Measurements from ENCODE around the gene SGSM2.

The SGSM2 gene

GRCh38 chr17:2351269-2351668, 14.0 kb downstream of the SGSM2 start:
- Histone ChIP-seq H3K4me1 (ENCODE audit: control insufficient read depth, low read length) (peaks cover 10% of the 10 kb centered on the region), H3K4me3 (ENCODE audit: low read length) (no peak overlapping the region), H3K79me2 (ENCODE audit: control insufficient read depth, low read length) (no peaks in the 10 kb centered on the region), H3K4me2 (ENCODE audit: low read length) (no peak overlapping the region), H3K27ac (ENCODE audit: low read depth, low read length) (no peak overlapping the region), H3F3A (ENCODE audit: control insufficient read depth, insufficient read depth) (peaks cover 8% of the 10 kb centered on the region; the same call in 1 of the 2 replicates), H3K9me2 (replicated peaks; ENCODE audit: control insufficient read depth, low read length) (no peaks in the 10 kb centered on the region), H3K36me3 (ENCODE audit: control insufficient read depth, low read length) (no peaks in the 10 kb centered on the region), H3K27me3 (ENCODE audit: control insufficient read depth, low read length) (no peaks in the 10 kb centered on the region), H4K20me1 (ENCODE audit: control insufficient read depth, insufficient read depth, low read depth, low read length) (no peaks in the 10 kb centered on the region), H3K9me3 (ENCODE audit: control insufficient read depth, insufficient read depth, low read length) (no peaks in the 10 kb centered on the region)
- TF ChIP-seq EZH2phosphoT487 (IDR thresholded peaks at IDR 0.05; ENCODE audit: borderline replicate concordance, low read length): no peak
- no peak for TF ChIP-seq CTCF (IDR thresholded peaks at IDR 0.05; ENCODE audit: low read depth, low read length, poor library complexity, severe bottlenecking)

- no peaks in the 10 kb centered on the region for H3K9me2 ChIP-seq (replicated peaks; ENCODE audit: control insufficient read depth, low read length)
- H3K4me3 ChIP-seq (ENCODE audit: low read length): no peak overlapping the region
- H3K79me2 ChIP-seq (ENCODE audit: control insufficient read depth, low read length): no peaks in the 10 kb centered on the region
- peaks cover 10% of the 10 kb centered on the region for H3K4me1 ChIP-seq (ENCODE audit: control insufficient read depth, low read length)
- H4K20me1 ChIP-seq (ENCODE audit: control insufficient read depth, insufficient read depth, low read depth, low read length): no peaks in the 10 kb centered on the region
- no peaks in the 10 kb centered on the region for H3K9me3 ChIP-seq (ENCODE audit: control insufficient read depth, insufficient read depth, low read length)
- H3K4me2 ChIP-seq (ENCODE audit: low read length): no peak overlapping the region
- no peaks in the 10 kb centered on the region for H3K36me3 ChIP-seq (ENCODE audit: control insufficient read depth, low read length)
- TF ChIP-seq CTCF (IDR thresholded peaks at IDR 0.05; ENCODE audit: low read depth, low read length, poor library complexity, severe bottlenecking) (no peak), EZH2phosphoT487 (IDR thresholded peaks at IDR 0.05; ENCODE audit: borderline replicate concordance, low read length) (no peak)
- H3K27me3 ChIP-seq (ENCODE audit: control insufficient read depth, low read length): no peaks in the 10 kb centered on the region
- H3K27ac ChIP-seq (ENCODE audit: low read depth, low read length): no peak overlapping the region
- H3F3A ChIP-seq (ENCODE audit: control insufficient read depth, insufficient read depth): peaks cover 8% of the 10 kb centered on the region; the same call in 1 of the 2 replicates
Measured at GRCh38 chr17:2354311-2354710, 17.0 kb downstream of the SGSM2 start.

GRCh38 chr17:2357237-2357636, 19.9 kb downstream of the SGSM2 start:
- Histone ChIP-seq H3K9me3 (ENCODE audit: control insufficient read depth, insufficient read depth, low read length) (no peaks in the 10 kb centered on the region), H3K4me1 (ENCODE audit: control insufficient read depth, low read length) (peaks cover 10% of the 10 kb centered on the region), H4K20me1 (ENCODE audit: control insufficient read depth, insufficient read depth, low read depth, low read length) (no peaks in the 10 kb centered on the region), H3K4me3 (ENCODE audit: low read length) (no peak overlapping the region), H3K27ac (ENCODE audit: low read depth, low read length) (no peak overlapping the region), H3K36me3 (ENCODE audit: control insufficient read depth, low read length) (no peaks in the 10 kb centered on the region), H3F3A (ENCODE audit: control insufficient read depth, insufficient read depth) (peaks cover 8% of the 10 kb centered on the region; the same call in 1 of the 2 replicates), H3K27me3 (ENCODE audit: control insufficient read depth, low read length) (no peaks in the 10 kb centered on the region), H3K4me2 (ENCODE audit: low read length) (no peak overlapping the region), H3K79me2 (ENCODE audit: control insufficient read depth, low read length) (no peaks in the 10 kb centered on the region), H3K9me2 (replicated peaks; ENCODE audit: control insufficient read depth, low read length) (no peaks in the 10 kb centered on the region)
- no peak for TF ChIP-seq EZH2phosphoT487 (IDR thresholded peaks at IDR 0.05; ENCODE audit: borderline replicate concordance, low read length)
- no peak for TF ChIP-seq CTCF (IDR thresholded peaks at IDR 0.05; ENCODE audit: low read depth, low read length, poor library complexity, severe bottlenecking)
